GM12875 (cell line): ENCODE measurements around the gene DRG2.

Experiments
- H3K4me3 ChIP-seq: one replicate; pipeline ENCODE4 v1.5.1; 2011; ENCODE audit warnings: low read depth, low read length, control low read depth
- CTCF ChIP-seq: IDR thresholded peaks from 2 replicates; pipeline ENCODE4 v1.5.1; 2011; ENCODE audit warnings: low read depth, mild to moderate bottlenecking, control low read depth, inconsistent platforms, low read length, moderate library complexity, borderline replicate concordance; ENCODE audit not compliant: insufficient read depth

The DRG2 gene

GRCh38 chr17:18107061-18107790, 19.5 kb downstream of the DRG2 start:
- no peak for TF ChIP-seq CTCF
- no peak overlapping the region for H3K4me3 ChIP-seq

GRCh38 chr17:18107971-18108370, 20.2 kb downstream of the DRG2 start:
- no peak for TF ChIP-seq CTCF

GRCh38 chr17:18108401-18109312, 20.9 kb downstream of the DRG2 start, which contains the start of gene MYO15A:
TSS of gene MYO15A (plus strand) at chr17:18108756. CDS start at chr17:18118801, 10,045 bp downstream.
- no peak within 1 kb of the TSS for H3K4me3 ChIP-seq
- no peak for TF ChIP-seq CTCF

More at GRCh38 chr17:18107971-18108370, 20.2 kb downstream of the DRG2 start:
- H3K4me3 ChIP-seq = no peak overlapping the region

- no peak for TF ChIP-seq CTCF
- no peak overlapping the region for H3K4me3 ChIP-seq
These were observed 22.3 kb downstream of the DRG2 start for GRCh38 chr17:18109935-18110485.

- no peak overlapping the region for H3K4me3 ChIP-seq
- no peak for TF ChIP-seq CTCF
These were observed 22.9 kb downstream of the DRG2 start for GRCh38 chr17:18110636-18111145.

- H3K4me3 ChIP-seq = no peak overlapping the region
- no peak for TF ChIP-seq CTCF
These were observed 23.7 kb downstream of the DRG2 start for GRCh38 chr17:18111330-18111971.
